Esophagus squamous epithelium (tissue), 4 donors: ENCODE data around the gene CHST8.

ENCODE experiments used
- POLR2A ChIP-seq, 4 donors: fragments of 450-650 bp; IDR thresholded peaks; one replicate each; pipeline ENCODE4 v1.6.1; 2017; ENCODE audit warnings: antibody characterized with exemption in 4 of 4, mild to moderate bottlenecking in 4 of 4, moderate library complexity in 3 of 4
- TF ChIP-seq, protein P1 (sequence below), 6 experiments: fragments of 450-650 bp in 4 of 6; fragments of 200-600 bp in 2 of 6; sonication (generic) in 2 of 6; IDR thresholded peaks; one replicate each; pipeline ENCODE4 v1.5.1; 2016 to 2019; ENCODE audit warnings: antibody characterized with exemption in 6 of 6, mild to moderate bottlenecking in 4 of 6, moderate library complexity in 4 of 6

DNA sequence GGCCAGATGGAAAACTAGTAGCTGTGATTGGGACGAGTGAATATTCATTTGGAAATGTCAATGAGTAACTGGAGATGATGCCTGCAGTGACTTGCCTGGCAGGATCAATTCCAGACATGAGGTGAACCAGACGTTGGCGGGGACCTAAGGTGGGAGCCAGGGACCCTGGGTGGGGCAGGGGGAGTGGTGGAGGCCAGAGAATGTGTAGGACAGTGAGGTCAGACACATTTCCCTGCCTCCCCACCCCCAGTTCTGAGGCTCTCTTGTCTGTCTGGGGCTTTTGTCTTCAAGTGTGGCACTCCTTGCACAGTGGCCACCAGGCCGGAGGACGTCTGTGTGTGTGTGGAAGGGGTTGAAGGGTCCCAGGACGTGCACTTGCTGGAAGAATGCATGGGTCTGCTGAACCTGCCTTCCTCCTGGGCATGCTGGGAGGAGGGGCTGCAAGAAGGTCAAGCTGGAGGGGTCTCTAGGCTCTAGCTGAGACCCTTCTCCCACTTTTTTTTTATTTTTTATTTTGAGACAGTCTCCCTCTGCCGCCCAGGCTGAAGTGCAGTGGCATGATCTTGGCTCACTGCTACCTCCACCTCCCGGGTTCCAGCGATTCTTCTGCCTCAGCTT, 51.6 kb downstream of the CHST8 start:
- no peak for TF ChIP-seq POLR2A (IDR thresholded peaks at IDR 0.05)
- TF ChIP-seq, protein P1, sequence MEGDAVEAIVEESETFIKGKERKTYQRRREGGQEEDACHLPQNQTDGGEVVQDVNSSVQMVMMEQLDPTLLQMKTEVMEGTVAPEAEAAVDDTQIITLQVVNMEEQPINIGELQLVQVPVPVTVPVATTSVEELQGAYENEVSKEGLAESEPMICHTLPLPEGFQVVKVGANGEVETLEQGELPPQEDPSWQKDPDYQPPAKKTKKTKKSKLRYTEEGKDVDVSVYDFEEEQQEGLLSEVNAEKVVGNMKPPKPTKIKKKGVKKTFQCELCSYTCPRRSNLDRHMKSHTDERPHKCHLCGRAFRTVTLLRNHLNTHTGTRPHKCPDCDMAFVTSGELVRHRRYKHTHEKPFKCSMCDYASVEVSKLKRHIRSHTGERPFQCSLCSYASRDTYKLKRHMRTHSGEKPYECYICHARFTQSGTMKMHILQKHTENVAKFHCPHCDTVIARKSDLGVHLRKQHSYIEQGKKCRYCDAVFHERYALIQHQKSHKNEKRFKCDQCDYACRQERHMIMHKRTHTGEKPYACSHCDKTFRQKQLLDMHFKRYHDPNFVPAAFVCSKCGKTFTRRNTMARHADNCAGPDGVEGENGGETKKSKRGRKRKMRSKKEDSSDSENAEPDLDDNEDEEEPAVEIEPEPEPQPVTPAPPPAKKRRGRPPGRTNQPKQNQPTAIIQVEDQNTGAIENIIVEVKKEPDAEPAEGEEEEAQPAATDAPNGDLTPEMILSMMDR (IDR thresholded peaks at IDR 0.05), result no peak
